BLaER1 (cell line): Measurements from ENCODE around the gene RBBP8NL.
A peak's percentile ranks its signal among the peaks of the same experiment; 100 is the strongest.

Experiments used
- H3K27ac ChIP-seq: shearing (Covaris generic); formaldehyde crosslinking; 2 replicates; pipeline ENCODE4 v1.8.1; 2022
- H3K27me3 ChIP-seq: shearing (Covaris generic); formaldehyde crosslinking; 2 replicates; pipeline ENCODE4 v1.8.1; 2022
- H3K36me3 ChIP-seq: shearing (Covaris generic); formaldehyde crosslinking; 2 replicates; pipeline ENCODE4 v1.8.1; 2022
- H3K4me1 ChIP-seq: shearing (Covaris generic); formaldehyde crosslinking; 2 replicates; pipeline ENCODE4 v1.8.1; 2022
- H3K4me2 ChIP-seq: shearing (Covaris generic); formaldehyde crosslinking; 2 replicates; pipeline ENCODE4 v1.8.1; 2022
- H3K4me3 ChIP-seq: shearing (Covaris generic); formaldehyde crosslinking; 2 replicates; pipeline ENCODE4 v1.8.1; 2022
- H3K9ac ChIP-seq: shearing (Covaris generic); formaldehyde crosslinking; 2 replicates; pipeline ENCODE4 v1.8.1; 2022
- H3K9me3 ChIP-seq: shearing (Covaris generic); formaldehyde crosslinking; 2 replicates; pipeline ENCODE4 v1.8.1; 2022
- H4K20me1 ChIP-seq: shearing (Covaris generic); formaldehyde crosslinking; 2 replicates; pipeline ENCODE4 v1.8.1; 2022
- Cebpa-rat ChIP-seq: shearing (Covaris generic); IDR thresholded peaks from 2 replicates; pipeline ENCODE4 v1.8.1; 2022

RBBP8NL gene

GRCh38 chr20:62391165-62392076 lies 35.9 kb downstream of the RBBP8NL start:
- Histone ChIP-seq H4K20me1 (peaks cover 93% of the 10 kb centered on the region), H3K9ac (no peak overlapping the region), H3K27ac (no peak overlapping the region)

GRCh38 chr20:62390317-62391164 lies 36.8 kb downstream of the RBBP8NL start:
- Histone ChIP-seq H3K27me3 (no peaks in the 10 kb centered on the region), H3K36me3 (peaks cover 80% of the 10 kb centered on the region), H3K27ac (no peak overlapping the region), H3K9me3 (no peaks in the 10 kb centered on the region), H3K9ac (no peak overlapping the region), H3K4me2 (no peak overlapping the region), H3K4me3 (no peak overlapping the region), H3K4me1 (peaks cover 37% of the 10 kb centered on the region), H4K20me1 (peaks cover 84% of the 10 kb centered on the region)
- TF ChIP-seq Cebpa-rat, result no peak

More at GRCh38 chr20:62391165-62392076, 35.9 kb downstream of the RBBP8NL start:
- Histone ChIP-seq H3K27me3 (no peaks in the 10 kb centered on the region), H3K4me3 (no peak overlapping the region), H3K9me3 (no peaks in the 10 kb centered on the region), H3K4me2 (no peak overlapping the region), H3K36me3 (peaks cover 88% of the 10 kb centered on the region), H3K4me1 (peaks cover 34% of the 10 kb centered on the region)
- no peak for TF ChIP-seq Cebpa-rat

GRCh38 chr20:62389601-62390087 lies 37.7 kb downstream of the RBBP8NL start:
- Histone ChIP-seq H4K20me1 (peaks cover 75% of the 10 kb centered on the region), H3K4me3 (no peak overlapping the region), H3K36me3 (peaks cover 71% of the 10 kb centered on the region), H3K4me1 (peaks cover 46% of the 10 kb centered on the region), H3K27me3 (no peaks in the 10 kb centered on the region), H3K4me2 (no peak overlapping the region), H3K9ac (no peak overlapping the region), H3K9me3 (no peaks in the 10 kb centered on the region), H3K27ac (no peak overlapping the region)
- no peak for TF ChIP-seq Cebpa-rat

GRCh38 chr20:62388839-62389600 lies 38.3 kb downstream of the RBBP8NL start:
- Histone ChIP-seq H3K27ac (no peak overlapping the region), H3K9me3 (no peaks in the 10 kb centered on the region), H3K27me3 (no peaks in the 10 kb centered on the region), H3K4me2 (peak overlapping the region; percentile 94; the same call in 1 of the 2 replicates), H3K9ac (peak overlapping the region; percentile 98; the same call in 1 of the 2 replicates), H3K4me1 (peaks cover 49% of the 10 kb centered on the region), H3K4me3 (no peak overlapping the region), H4K20me1 (peaks cover 70% of the 10 kb centered on the region), H3K36me3 (peaks cover 65% of the 10 kb centered on the region)
- no peak for TF ChIP-seq Cebpa-rat

GRCh38 chr20:62387933-62388635 lies 39.3 kb downstream of the RBBP8NL start:
- peaks cover 44% of the 10 kb centered on the region for H3K4me1 ChIP-seq
- H3K4me3 ChIP-seq, result peak overlapping the region; percentile 98
- no peaks in the 10 kb centered on the region for H3K27me3 ChIP-seq
- H3K27ac ChIP-seq, result peak overlapping the region; percentile 96
- no peak for TF ChIP-seq Cebpa-rat
- peak overlapping the region; percentile 94 for H3K4me2 ChIP-seq
- peaks cover 62% of the 10 kb centered on the region for H4K20me1 ChIP-seq
- peaks cover 55% of the 10 kb centered on the region for H3K36me3 ChIP-seq
- H3K9me3 ChIP-seq, result no peaks in the 10 kb centered on the region
- H3K9ac ChIP-seq, result peak overlapping the region; percentile 98

- Histone ChIP-seq H4K20me1 (peaks cover 62% of the 10 kb centered on the region), H3K27me3 (no peaks in the 10 kb centered on the region), H3K4me1 (peaks cover 46% of the 10 kb centered on the region), H3K4me3 (peak overlapping the region; percentile 98), H3K27ac (peak overlapping the region; percentile 96), H3K9ac (peak overlapping the region; percentile 98), H3K36me3 (peaks cover 50% of the 10 kb centered on the region), H3K9me3 (no peaks in the 10 kb centered on the region), H3K4me2 (peak overlapping the region; percentile 94)
- TF ChIP-seq Cebpa-rat, result no peak
Observed at GRCh38 chr20:62387219-62387913, 40.0 kb downstream of the RBBP8NL start.

GRCh38 chr20:62386383-62387218 lies 40.7 kb downstream of the RBBP8NL start, which contains the start of gene RPS21:
Gene RPS21, plus strand, starts transcription at chr20:62387103. Its CDS starts 236 bp downstream, at chr20:62387339.
- Histone ChIP-seq H4K20me1 (peaks cover 57% of the 10 kb centered on the region), H3K27ac (peak within 1 kb of the TSS; percentile 96), H3K27me3 (no peaks in the 10 kb centered on the region), H3K9me3 (no peaks in the 10 kb centered on the region), H3K9ac (peak within 1 kb of the TSS; percentile 98), H3K4me3 (peak within 1 kb of the TSS; percentile 98), H3K36me3 (peaks cover 50% of the 10 kb centered on the region), H3K4me2 (peak within 1 kb of the TSS; percentile 94), H3K4me1 (peaks cover 47% of the 10 kb centered on the region)
- TF ChIP-seq Cebpa-rat, result no peak
